Stimulated activated CD8-positive, alpha-beta memory T cell treated with anti-CD3 and anti-CD28 coated beads, Interleukin-4, amount 100 ng/mL, for 1 hour (primary cell): ENCODE results near the gene POLR3F.
"Not testable (repeated sequence)": the region's sequence is repeated elsewhere in the genome, so short reads cannot be mapped to it uniquely, and the experiment has no call there.

Experiments used
- DNase-seq, 2 donors: peaks; one replicate each; pipeline ENCODE4 v3.0.0-alpha.2; 2020; ENCODE audit warnings: low read depth in 2 of 2, low spot score in 1 of 2

POLR3F gene

GRCh38 chr20:18504479-18505060 lies 37.4 kb downstream of the POLR3F start:
- DNase-seq, result no peak

- DNase-seq, result no peak
Measured at GRCh38 chr20:18506744-18507143, 39.6 kb downstream of the POLR3F start.

GRCh38 chr20:18507218-18508191 lies 40.3 kb downstream of the POLR3F start, which contains the start of gene SEC23B:
Gene SEC23B, plus strand, starts transcription at chr20:18507940. Its CDS starts 2,896 bp downstream, at chr20:18510836.
- DNase-seq, result peak; percentile 96 to 97

GRCh38 chr20:18511571-18511970 lies 44.4 kb downstream of the POLR3F start:
- no peak for DNase-seq

- DNase-seq, result no peak
Measured at GRCh38 chr20:18513208-18513607, 46.0 kb downstream of the POLR3F start.

- DNase-seq, result no peak
Measured at GRCh38 chr20:18514127-18514526, 46.9 kb downstream of the POLR3F start.

- DNase-seq, result no peak
Measured at GRCh38 chr20:18515973-18516372, 48.8 kb downstream of the POLR3F start.

GRCh38 chr20:18522066-18522465 lies 54.9 kb downstream of the POLR3F start:
- not testable (repeated sequence) for DNase-seq

GRCh38 chr20:18523066-18523465 lies 55.9 kb downstream of the POLR3F start:
- no peak for DNase-seq

GRCh38 chr20:18524646-18525045 lies 57.5 kb downstream of the POLR3F start:
- no peak for DNase-seq

GRCh38 chr20:18526761-18527160 lies 59.6 kb downstream of the POLR3F start:
- DNase-seq, result not testable (repeated sequence)

GRCh38 chr20:18527339-18527738 lies 60.1 kb downstream of the POLR3F start:
- no peak for DNase-seq

- DNase-seq, result no peak
Measured at GRCh38 chr20:18527836-18528235, 60.6 kb downstream of the POLR3F start.

GRCh38 chr20:18529041-18529440 lies 61.9 kb downstream of the POLR3F start:
- DNase-seq, result no peak

- no peak for DNase-seq
Measured at GRCh38 chr20:18532626-18533025, 65.4 kb downstream of the POLR3F start.

GRCh38 chr20:18533491-18533890 lies 66.3 kb downstream of the POLR3F start:
- DNase-seq, result no peak

- no peak for DNase-seq
Measured at GRCh38 chr20:18533978-18534644, 66.9 kb downstream of the POLR3F start.
